Testis (tissue), 2 donors: Measurements from ENCODE around the gene MACROD1.

Experiments
- CTCF ChIP-seq, 3 experiments: fragments of 450-650 bp in 2 of 3; fragments of 200-600 bp in 1 of 3; sonication (generic) in 1 of 3; IDR thresholded peaks; one replicate each; pipeline ENCODE4 v1.5.1; 2016 to 2019; ENCODE audit warnings: antibody characterized with exemption in 3 of 3, mild to moderate bottlenecking in 2 of 3, moderate library complexity in 1 of 3
- POLR2A ChIP-seq: fragments of 450-650 bp; IDR thresholded peaks from one replicate; pipeline ENCODE4 v1.6.1; 2017; ENCODE audit warnings: antibody characterized with exemption, mild to moderate bottlenecking, moderate library complexity

DNA sequence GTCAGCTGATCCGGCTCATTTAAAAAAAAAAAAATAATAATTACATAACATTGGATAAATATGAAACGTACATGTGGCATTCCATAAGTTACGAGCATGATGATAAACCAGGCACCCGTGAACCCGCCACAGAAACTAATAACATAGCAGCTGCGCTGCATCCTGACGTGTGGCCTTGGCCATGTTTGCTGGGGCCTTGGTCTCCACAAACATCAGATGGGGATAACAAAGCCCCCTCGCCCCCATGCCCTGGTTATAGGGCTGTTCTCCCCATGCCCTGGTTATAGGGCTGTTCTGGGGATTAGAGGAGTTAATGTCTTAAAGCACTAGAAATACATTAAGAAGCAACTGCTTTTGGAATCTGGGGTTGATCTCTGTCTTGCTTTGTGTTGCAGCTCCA is 93.5 kb downstream of the MACROD1 start:
- no peak for TF ChIP-seq CTCF (IDR thresholded peaks at IDR 0.05)
- no peak for TF ChIP-seq POLR2A
